BLaER1 treated with 17β-estradiol and CSF1 and Interleukin-3, amounts not matched to agents 10 nM and 100 nM (cell line): Measurements from ENCODE around the gene IL19.

Experiments
- H3K27ac ChIP-seq, 11 experiments: shearing (Covaris generic); formaldehyde crosslinking; 2 replicates each; pipeline ENCODE4 v1.8.1; 2022
- H3K27me3 ChIP-seq, 11 experiments: shearing (Covaris generic); formaldehyde crosslinking; 2 replicates each; pipeline ENCODE4 v1.8.1; 2022
- H3K36me3 ChIP-seq, 11 experiments: shearing (Covaris generic); formaldehyde crosslinking; 2 replicates each; pipeline ENCODE4 v1.8.1; 2022
- H3K4me1 ChIP-seq, 10 experiments: shearing (Covaris generic); formaldehyde crosslinking; 2 replicates each; pipeline ENCODE4 v1.8.1; 2022
- H3K4me2 ChIP-seq, 11 experiments: shearing (Covaris generic); formaldehyde crosslinking; 2 replicates each; pipeline ENCODE4 v1.8.1; 2022
- H3K4me3 ChIP-seq, 10 experiments: shearing (Covaris generic); formaldehyde crosslinking; 2 replicates each; pipeline ENCODE4 v1.8.1; 2022
- H3K9ac ChIP-seq, 11 experiments: shearing (Covaris generic); formaldehyde crosslinking; 2 replicates each; pipeline ENCODE4 v1.8.1; 2022
- H3K9me3 ChIP-seq, 11 experiments: shearing (Covaris generic); formaldehyde crosslinking; replicated peaks in 1 of 11; 2 replicates each; pipeline ENCODE4 v1.8.1; 2022
- H4K20me1 ChIP-seq, 11 experiments: shearing (Covaris generic); formaldehyde crosslinking; 2 replicates each; pipeline ENCODE4 v1.8.1; 2022
- Cebpa-rat ChIP-seq, 11 experiments: shearing (Covaris generic); IDR thresholded peaks; 2 replicates each; pipeline ENCODE4 v1.8.1; 2022

Gene IL19

DNA sequence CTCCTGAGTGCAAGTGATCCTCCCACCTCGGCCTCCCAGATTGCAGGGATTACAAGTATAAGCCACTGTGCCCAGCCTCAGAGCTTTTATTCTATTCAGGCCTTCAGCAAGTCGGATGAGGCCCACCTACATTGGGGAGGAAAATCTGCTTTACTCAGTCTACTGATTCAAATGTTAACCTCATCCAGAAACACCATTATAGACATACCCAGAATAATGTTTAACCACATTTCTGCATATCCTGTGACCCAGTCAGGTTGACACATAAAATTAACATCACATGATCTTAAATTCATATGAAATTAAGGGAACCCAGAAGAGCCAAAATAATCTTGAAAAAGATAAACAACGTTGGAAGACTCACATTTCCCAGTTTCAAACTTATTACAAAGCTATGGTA lies 109.7 kb downstream of the IL19 start:
- H3K27ac ChIP-seq, result no peak overlapping the region
- H3K9me3 ChIP-seq, result peaks cover 34 to 53% (median 47%) of the 10 kb centered on the region in 11 experiments
- H3K4me1 ChIP-seq, result no peaks in the 10 kb centered on the region
- no peak overlapping the region for H3K4me2 ChIP-seq
- H4K20me1 ChIP-seq, result no peaks in the 10 kb centered on the region
- no peaks in the 10 kb centered on the region for H3K27me3 ChIP-seq
- 0 out of 22 replicates have a peak, but pooled peaks cover 0 to 3% (median 0%) of the 10 kb centered on the region in 11 experiments for H3K36me3 ChIP-seq
- TF ChIP-seq Cebpa-rat (IDR thresholded peaks at IDR 0.05), result no peak
- H3K9ac ChIP-seq, result no peak overlapping the region
- H3K4me3 ChIP-seq, result no peak overlapping the region

DNA sequence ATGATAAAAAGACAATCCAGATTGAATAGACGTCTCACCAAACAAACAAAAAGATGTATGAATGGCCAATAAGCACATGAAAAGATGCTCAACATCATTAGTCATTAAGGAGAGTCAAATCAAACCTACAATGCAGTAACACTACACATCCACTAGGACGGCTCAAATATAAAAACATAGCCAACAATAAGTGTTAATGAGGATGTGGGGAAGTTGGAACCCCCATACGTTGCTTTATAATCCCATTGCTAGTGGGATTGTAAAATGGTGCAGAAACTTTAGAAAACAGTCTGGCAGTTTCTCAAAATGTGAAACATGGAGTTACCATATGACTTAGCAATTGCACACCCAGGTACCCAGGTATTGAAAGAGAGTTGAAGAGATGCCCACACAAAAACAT lies 112.0 kb downstream of the IL19 start:
- no peak overlapping the region for H3K4me2 ChIP-seq
- peaks cover 12 to 30% (median 25%) of the 10 kb centered on the region in 11 experiments for H3K9me3 ChIP-seq
- no peak overlapping the region for H3K27ac ChIP-seq
- peaks cover 0 to 8% (median 0%) of the 10 kb centered on the region in 11 experiments; a peak in 3 of 22 replicates for H3K27me3 ChIP-seq
- no peak overlapping the region for H3K4me3 ChIP-seq
- H3K36me3 ChIP-seq, result 0 out of 22 replicates have a peak, but pooled peaks cover 0 to 3% (median 0%) of the 10 kb centered on the region in 11 experiments
- H3K4me1 ChIP-seq, result no peaks in the 10 kb centered on the region
- no peak for TF ChIP-seq Cebpa-rat (IDR thresholded peaks at IDR 0.05)
- H4K20me1 ChIP-seq, result no peaks in the 10 kb centered on the region
- H3K9ac ChIP-seq, result no peak overlapping the region

DNA sequence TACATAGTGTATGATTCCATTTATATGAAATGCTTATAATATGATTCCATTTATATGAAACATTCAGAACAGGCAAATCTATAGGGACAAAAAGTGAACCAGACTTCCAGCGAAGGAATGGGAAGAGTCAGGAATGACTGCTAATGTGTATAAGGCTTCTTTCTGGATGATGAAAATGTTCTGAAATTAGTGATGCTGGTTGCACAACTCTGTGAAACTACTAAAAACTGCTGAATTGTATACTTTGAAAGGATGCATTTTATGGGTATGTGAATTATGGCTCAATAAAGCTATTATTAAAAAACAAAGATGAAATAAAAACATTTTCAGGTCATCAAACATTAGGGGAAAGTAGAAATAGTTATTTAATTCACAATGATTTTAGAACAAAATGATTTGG lies 112.6 kb downstream of the IL19 start:
- 0 out of 22 replicates have a peak, but pooled peaks cover 0 to 2% (median 0%) of the 10 kb centered on the region in 11 experiments for H3K36me3 ChIP-seq
- H3K27me3 ChIP-seq, result peaks cover 0 to 13% (median 0%) of the 10 kb centered on the region in 11 experiments; a peak in 3 of 22 replicates
- TF ChIP-seq Cebpa-rat (IDR thresholded peaks at IDR 0.05), result no peak
- H3K9ac ChIP-seq, result no peak overlapping the region
- no peaks in the 10 kb centered on the region for H4K20me1 ChIP-seq
- no peak overlapping the region for H3K27ac ChIP-seq
- H3K9me3 ChIP-seq, result peaks cover 6 to 24% (median 19%) of the 10 kb centered on the region in 11 experiments
- H3K4me2 ChIP-seq, result no peak overlapping the region
- no peaks in the 10 kb centered on the region for H3K4me1 ChIP-seq
- no peak overlapping the region for H3K4me3 ChIP-seq

DNA sequence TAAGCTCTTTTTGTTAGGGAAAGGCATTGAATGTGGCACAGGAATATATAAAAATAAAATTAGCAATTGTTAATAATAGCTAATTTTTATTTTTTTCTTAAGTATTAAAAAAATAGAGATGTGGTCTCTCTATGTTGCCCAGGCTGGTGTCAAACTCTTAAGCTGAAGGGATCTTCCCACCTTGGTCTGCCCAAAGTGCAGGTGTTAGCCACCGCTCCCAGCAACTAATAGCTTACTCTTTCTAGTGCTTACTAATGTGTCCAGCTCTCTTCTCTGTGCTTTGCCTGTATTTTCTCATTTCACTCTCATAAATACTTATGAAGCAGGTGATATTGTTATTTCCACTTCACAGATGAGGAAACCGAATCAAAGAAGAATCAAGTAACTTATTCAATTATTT lies 113.3 kb downstream of the IL19 start:
- H3K36me3 ChIP-seq, result no peaks in the 10 kb centered on the region
- H3K4me3 ChIP-seq, result no peak overlapping the region
- H3K9ac ChIP-seq, result no peak overlapping the region
- H4K20me1 ChIP-seq, result no peaks in the 10 kb centered on the region
- peaks cover 0 to 13% (median 0%) of the 10 kb centered on the region in 11 experiments; a peak in 3 of 22 replicates for H3K27me3 ChIP-seq
- no peak overlapping the region for H3K27ac ChIP-seq
- peaks cover 0 to 17% (median 13%) of the 10 kb centered on the region in 11 experiments; a peak in 13 of 22 replicates for H3K9me3 ChIP-seq
- H3K4me1 ChIP-seq, result no peaks in the 10 kb centered on the region
- no peak overlapping the region for H3K4me2 ChIP-seq
- no peak for TF ChIP-seq Cebpa-rat (IDR thresholded peaks at IDR 0.05)

DNA sequence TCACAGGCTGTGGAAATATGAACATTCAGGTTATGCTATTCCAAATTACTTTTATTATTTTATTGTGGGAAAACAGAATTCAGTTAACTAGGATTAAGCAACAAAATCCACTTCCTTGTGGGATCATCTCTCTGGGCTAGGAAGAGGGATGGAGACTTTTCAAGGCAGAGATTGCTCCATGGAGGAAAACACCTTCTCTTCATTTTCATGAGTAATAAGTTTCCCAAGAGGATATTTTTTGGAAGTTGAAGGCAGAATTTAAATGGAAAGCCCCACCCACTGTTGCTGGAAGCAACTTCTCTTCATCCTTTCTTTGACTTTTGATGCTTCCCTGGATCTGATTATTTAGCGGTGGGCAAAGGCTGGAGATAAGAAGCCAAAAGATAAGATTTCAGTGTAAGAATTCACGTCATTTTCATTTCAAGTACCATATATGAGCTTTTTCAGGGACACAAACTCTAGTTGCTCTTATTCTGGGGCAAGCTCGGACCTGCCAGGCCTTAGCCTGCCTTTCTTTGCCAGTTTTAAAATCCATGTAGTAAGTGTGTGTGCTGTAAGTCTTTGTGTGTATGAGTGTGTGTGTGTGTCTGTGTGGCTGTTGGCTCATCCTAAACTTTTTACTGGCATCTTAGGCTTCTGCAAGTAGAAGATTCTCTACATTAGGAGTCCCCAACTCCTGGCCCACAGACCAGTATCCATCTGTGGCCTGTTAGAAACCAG lies 114.9 kb downstream of the IL19 start:
- Histone ChIP-seq H3K9ac (no peak overlapping the region), H3K9me3 (peaks cover 0 to 8% (median 3%) of the 10 kb centered on the region in 11 experiments; a peak in 7 of 22 replicates), H3K36me3 (no peaks in the 10 kb centered on the region), H3K4me2 (no peak overlapping the region), H3K4me3 (no peak overlapping the region), H4K20me1 (no peaks in the 10 kb centered on the region), H3K27ac (no peak overlapping the region), H3K27me3 (peaks cover 0 to 13% (median 0%) of the 10 kb centered on the region in 11 experiments; a peak in 3 of 22 replicates), H3K4me1 (peaks cover 4 to 8% (median 6%) of the 10 kb centered on the region in 10 experiments)
- no peak for TF ChIP-seq Cebpa-rat (IDR thresholded peaks at IDR 0.05)

DNA sequence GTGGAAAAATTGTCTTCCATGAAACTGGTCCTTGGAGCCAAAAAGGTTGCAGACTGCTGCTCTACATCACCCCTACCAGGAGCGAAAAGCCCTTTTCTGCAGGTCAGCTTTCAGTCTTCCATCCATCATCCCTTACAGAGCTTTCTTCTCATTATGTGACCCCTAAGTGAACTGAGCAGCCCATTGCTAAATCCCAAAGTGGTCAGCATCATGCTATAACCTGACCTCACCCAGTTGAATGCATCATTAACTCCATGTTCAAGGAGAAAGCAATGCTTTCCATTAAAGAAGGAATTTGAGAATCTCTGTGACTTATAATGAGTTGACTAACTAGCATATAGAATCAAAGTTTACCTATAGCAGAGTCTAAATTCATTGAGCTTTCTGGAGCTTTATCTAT lies 116.3 kb downstream of the IL19 start:
- Histone ChIP-seq H3K36me3 (no peaks in the 10 kb centered on the region), H3K9me3 (peaks cover 0 to 21% (median 12%) of the 10 kb centered on the region in 11 experiments; a peak in 13 of 22 replicates), H3K27ac (no peak overlapping the region), H4K20me1 (no peaks in the 10 kb centered on the region), H3K4me1 (peaks cover 16 to 21% (median 19%) of the 10 kb centered on the region in 10 experiments), H3K9ac (no peak overlapping the region), H3K4me3 (no peak overlapping the region), H3K4me2 (no peak overlapping the region), H3K27me3 (peaks cover 0 to 13% (median 0%) of the 10 kb centered on the region in 11 experiments; a peak in 3 of 22 replicates)
- TF ChIP-seq Cebpa-rat (IDR thresholded peaks at IDR 0.05), result no peak

DNA sequence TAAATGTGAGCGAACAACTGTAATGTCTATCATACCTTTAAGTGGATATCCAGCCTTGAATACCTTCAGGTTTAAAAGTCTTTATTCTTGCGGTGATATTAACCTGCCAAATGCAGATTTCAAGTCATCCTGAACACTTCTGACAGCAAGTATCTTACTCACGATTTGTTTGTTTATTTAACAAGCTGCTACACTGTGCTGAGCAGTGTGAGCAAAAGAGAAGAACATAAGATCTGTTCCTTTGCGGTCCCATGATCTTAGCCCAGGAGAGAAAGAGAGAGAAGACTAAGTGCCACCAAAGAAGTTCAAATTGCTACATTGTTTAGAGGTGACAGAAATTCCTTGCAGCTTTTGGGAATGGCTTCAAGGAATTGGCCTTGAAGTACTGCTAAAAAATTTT lies 117.1 kb downstream of the IL19 start:
- Histone ChIP-seq H3K27me3 (peaks cover 0 to 13% (median 0%) of the 10 kb centered on the region in 11 experiments; a peak in 3 of 22 replicates), H3K4me2 (no peak overlapping the region), H4K20me1 (no peaks in the 10 kb centered on the region), H3K36me3 (no peaks in the 10 kb centered on the region), H3K4me3 (no peak overlapping the region), H3K27ac (no peak overlapping the region), H3K4me1 (peaks cover 16 to 24% (median 19%) of the 10 kb centered on the region in 10 experiments), H3K9ac (no peak overlapping the region), H3K9me3 (peaks cover 0 to 22% (median 13%) of the 10 kb centered on the region in 11 experiments; a peak in 13 of 22 replicates)
- TF ChIP-seq Cebpa-rat (IDR thresholded peaks at IDR 0.05), result no peak

DNA sequence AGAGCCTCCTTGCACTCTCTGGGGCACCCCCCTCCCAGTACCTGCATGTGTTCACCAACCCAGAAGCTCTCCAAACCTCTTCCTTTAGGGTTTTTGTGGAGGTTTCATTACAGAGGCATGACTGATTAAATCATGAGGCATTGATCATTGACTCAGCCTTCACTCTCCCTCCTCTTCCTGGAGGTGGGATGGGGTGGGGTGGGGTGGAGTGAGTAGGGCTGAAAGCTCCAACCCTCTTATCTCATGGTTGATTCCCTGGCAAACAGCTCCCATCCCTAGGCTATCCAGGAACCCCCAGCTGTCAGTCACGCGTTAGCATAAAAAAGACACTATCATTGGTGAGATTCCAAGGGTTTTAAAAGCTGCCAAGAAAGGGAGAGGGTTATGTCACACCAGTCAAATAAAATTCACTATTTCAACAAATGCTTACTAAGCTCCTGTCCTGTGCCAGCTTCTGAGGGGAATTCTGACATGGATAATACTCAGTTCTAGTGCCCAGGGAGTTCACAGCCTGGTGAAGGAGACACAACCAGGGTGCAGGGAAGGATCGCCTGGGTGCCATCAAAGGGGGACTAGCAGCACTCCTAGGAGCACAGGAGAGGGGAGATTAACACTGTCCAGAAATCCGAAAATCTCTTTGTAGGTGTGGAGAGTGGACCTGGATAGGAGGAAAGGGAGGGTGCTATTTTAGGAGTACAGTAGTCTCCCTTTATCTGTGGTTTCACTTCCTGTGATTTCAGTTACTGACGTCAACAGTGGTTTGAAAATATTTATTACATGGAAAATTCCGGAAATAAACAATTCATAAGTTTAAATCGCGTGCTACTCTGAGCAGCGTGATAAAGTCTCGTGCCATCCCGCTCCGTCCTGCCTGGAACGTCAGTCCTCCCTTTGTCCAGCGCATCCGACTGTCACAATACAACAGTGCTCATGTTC lies 119.8 kb downstream of the IL19 start:
- Histone ChIP-seq H3K36me3 (no peaks in the 10 kb centered on the region), H4K20me1 (no peaks in the 10 kb centered on the region), H3K4me2 (peak overlapping the region; percentile 59 to 83 (median 71)), H3K9ac (peak overlapping the region in 1 of 11 experiments; percentile 63; a peak in 1 of 22 replicates), H3K27me3 (peaks cover 0 to 18% (median 0%) of the 10 kb centered on the region in 11 experiments; a peak in 3 of 22 replicates), H3K4me1 (peaks cover 16 to 32% (median 19%) of the 10 kb centered on the region in 10 experiments), H3K9me3 (peaks cover 0 to 22% (median 13%) of the 10 kb centered on the region in 11 experiments; a peak in 13 of 22 replicates), H3K4me3 (no peak overlapping the region), H3K27ac (peak overlapping the region; percentile 26 to 77 (median 39); a peak in 16 of 22 replicates)
- TF ChIP-seq Cebpa-rat (IDR thresholded peaks at IDR 0.05), result no peak
